ENCODE measurements around the gene GRM8.
A peak's percentile ranks its signal among the peaks of the same experiment; 100 is the strongest.

GRM8 gene

GRCh38 chr7:126574276-126575250, 678.2 kb downstream of the GRM8 start:
- no peak for TF ChIP-seq CTCF (conservative IDR thresholded peaks at IDR 0.05; ENCODE audit: control insufficient read depth, insufficient read depth, low read depth, low read length)
- peak; percentile 10 for DNase-seq (ENCODE audit: low read depth)
- H3K4me3 ChIP-seq (ENCODE audit: control insufficient read depth, low read depth, low read length): no peak overlapping the region

- no peak overlapping the region for H3K4me3 ChIP-seq (ENCODE audit: control insufficient read depth, low read depth, low read length)
- TF ChIP-seq CTCF (conservative IDR thresholded peaks at IDR 0.05; ENCODE audit: control insufficient read depth, insufficient read depth, low read depth, low read length): no peak
Observed at GRCh38 chr7:126570845-126571244, 681.9 kb downstream of the GRM8 start.

GRCh38 chr7:126569402-126569801, 683.3 kb downstream of the GRM8 start:
- TF ChIP-seq CTCF (conservative IDR thresholded peaks at IDR 0.05; ENCODE audit: control insufficient read depth, insufficient read depth, low read depth, low read length): no peak
- DNase-seq (ENCODE audit: low read depth): no peak
- no peak overlapping the region for H3K4me3 ChIP-seq (ENCODE audit: control insufficient read depth, low read depth, low read length)

More at GRCh38 chr7:126570845-126571244, 681.9 kb downstream of the GRM8 start:
- DNase-seq (ENCODE audit: low read depth): no peak

- no peak for TF ChIP-seq CTCF (conservative IDR thresholded peaks at IDR 0.05; ENCODE audit: control insufficient read depth, insufficient read depth, low read depth, low read length)
- H3K4me3 ChIP-seq (ENCODE audit: control insufficient read depth, low read depth, low read length): no peak overlapping the region
- no peak for DNase-seq (ENCODE audit: low read depth)
Observed at GRCh38 chr7:126557271-126557670, 695.5 kb downstream of the GRM8 start.

- H3K4me3 ChIP-seq (ENCODE audit: control insufficient read depth, low read depth, low read length): no peak overlapping the region
- no peak for TF ChIP-seq CTCF (conservative IDR thresholded peaks at IDR 0.05; ENCODE audit: control insufficient read depth, insufficient read depth, low read depth, low read length)
- DNase-seq (ENCODE audit: low read depth): no peak
Observed at GRCh38 chr7:126541406-126541805, 711.3 kb downstream of the GRM8 start.

GRCh38 chr7:126535176-126535575, 717.6 kb downstream of the GRM8 start:
- no peak for DNase-seq (ENCODE audit: low read depth)
- H3K4me3 ChIP-seq (ENCODE audit: control insufficient read depth, low read depth, low read length): no peak overlapping the region
- no peak for TF ChIP-seq CTCF (conservative IDR thresholded peaks at IDR 0.05; ENCODE audit: control insufficient read depth, insufficient read depth, low read depth, low read length)
